ENCODE measurements around the gene SLC6A14. TPM values are rescaled to one million over a fixed set of nuclear protein-coding genes. Genes with fewer than 3 reads are reported as not detected.

SLC6A14 gene
- polyA plus RNA-seq, 3 donors from 2014 or later, result not detected

Other genes with a start within 250 kb of the SLC6A14 start
- not detected for gene CT83, start 26.4 kb downstream of the SLC6A14 start, polyA plus RNA-seq

Measured in immature natural killer cell (primary cell).